ENCODE data around the gene NTN4. TPM values are rescaled to one million over a fixed set of nuclear protein-coding genes. Genes with fewer than 3 reads are reported as not detected.

NTN4 gene
- total RNA-seq, 1 experiment from 2014 or later = 68.4 TPM

DNA sequence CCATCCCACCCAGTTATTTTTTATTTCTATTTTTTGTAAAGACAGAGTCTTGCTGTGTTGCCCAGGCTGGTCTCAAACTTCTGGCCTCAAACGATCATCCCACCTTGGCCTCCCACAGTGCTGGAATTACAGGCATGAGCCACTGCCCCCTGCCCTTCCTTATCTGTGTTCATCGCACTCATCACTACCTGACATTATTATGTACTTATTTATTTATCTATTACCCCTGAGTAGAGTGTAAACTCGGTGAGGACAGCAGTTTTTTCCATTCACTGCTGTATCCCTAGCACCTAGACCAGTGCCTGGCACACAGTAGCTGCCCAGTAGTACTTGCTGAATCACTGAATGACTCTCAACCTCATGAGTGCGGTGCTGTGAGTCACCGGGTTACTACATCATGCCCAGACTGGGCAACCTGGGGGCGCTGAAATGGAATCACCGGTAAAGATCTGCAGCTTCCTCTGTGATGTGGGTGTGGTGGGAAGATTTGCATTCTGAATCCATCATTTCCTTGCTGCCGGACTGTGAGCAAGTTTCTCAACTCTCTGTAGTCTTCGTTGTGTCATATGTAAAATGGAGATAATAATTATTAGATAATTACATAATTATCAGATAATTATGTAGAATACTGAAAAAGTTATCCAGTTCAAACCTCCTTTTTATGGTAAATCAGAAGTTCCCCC, 157.4 kb downstream of the NTN4 start:
- H3K36me3 Mint-ChIP-seq (ENCODE audit: insufficient read depth, unreplicated experiment) = peaks cover 37% of the 10 kb centered on the region
- TSS peak; percentile 88 for BruUV-seq (replicated peaks)
- peaks cover 60% of the 10 kb centered on the region for H3K4me1 Mint-ChIP-seq (ENCODE audit: low read depth, unreplicated experiment)
- TF ChIP-seq CTCF (IDR thresholded peaks at IDR 0.05; ENCODE audit: unreplicated experiment) = no peak
- intact Hi-C loops (cut with micrococcal nuclease; ENCODE audit: unreplicated experiment) = loop anchor here (1.0 to 5.0 kb wide), 2 partner anchors 21 to 69 kb away; no protein-coding TSS in a partner anchor
- H3K27ac Mint-ChIP-seq (ENCODE audit: unreplicated experiment) = peak overlapping the region; percentile 98
- peaks cover 11% of the 10 kb centered on the region for H3K9me3 Mint-ChIP-seq (ENCODE audit: low read depth, unreplicated experiment)
- DNase-seq = peak; percentile 90
- H3K4me3 Mint-ChIP-seq (ENCODE audit: low read depth, unreplicated experiment) = peak overlapping the region; percentile 42
- CTCF ChIA-PET = interaction anchor here (0.6 to 3.6 kb wide), 9 partner anchors 9 to 173 kb away, joined by 3 to 22 read pairs (median 5); no protein-coding TSS in a partner anchor
- no peaks in the 10 kb centered on the region for H3K27me3 Mint-ChIP-seq (ENCODE audit: unreplicated experiment)

DNA sequence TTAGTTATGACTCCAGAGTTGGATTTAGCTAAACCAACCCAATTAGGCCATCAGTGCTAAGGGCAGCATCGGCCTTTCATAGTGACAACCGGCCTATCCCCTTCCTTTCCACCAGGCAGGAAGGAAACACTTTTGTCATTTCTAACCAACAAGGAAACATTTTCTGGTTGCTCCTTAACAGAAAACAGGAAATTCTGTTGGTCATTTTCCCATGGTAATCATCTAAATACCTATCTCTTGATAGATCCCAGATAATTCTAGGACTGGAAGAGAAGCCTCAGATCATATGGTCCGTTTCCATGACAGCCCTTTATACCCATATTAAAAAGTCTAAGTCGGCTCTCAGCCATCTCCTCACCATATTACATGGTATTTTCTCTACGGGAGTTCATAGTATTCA, 160.1 kb downstream of the NTN4 start:
- intact Hi-C loops (cut with micrococcal nuclease; ENCODE audit: unreplicated experiment) = loop anchor here (5.0 kb wide), 1 partner anchor 72 kb away; no protein-coding TSS in a partner anchor
- BruUV-seq (replicated peaks) = no TSS peak
- H3K4me1 Mint-ChIP-seq (ENCODE audit: low read depth, unreplicated experiment) = peaks cover 51% of the 10 kb centered on the region
- H3K27me3 Mint-ChIP-seq (ENCODE audit: unreplicated experiment) = no peaks in the 10 kb centered on the region
- H3K4me3 Mint-ChIP-seq (ENCODE audit: low read depth, unreplicated experiment) = no peak overlapping the region
- CTCF ChIA-PET = interaction anchor here (0.5 kb wide), 1 partner anchor 46 kb away, joined by 3 read pairs; no protein-coding TSS in a partner anchor
- H3K27ac Mint-ChIP-seq (ENCODE audit: unreplicated experiment) = peak overlapping the region; percentile 46
- peaks cover 31% of the 10 kb centered on the region for H3K36me3 Mint-ChIP-seq (ENCODE audit: insufficient read depth, unreplicated experiment)
- H3K9me3 Mint-ChIP-seq (ENCODE audit: low read depth, unreplicated experiment) = peaks cover 11% of the 10 kb centered on the region
- no peak for TF ChIP-seq CTCF (IDR thresholded peaks at IDR 0.05; ENCODE audit: unreplicated experiment)
- DNase-seq = no peak

DNA sequence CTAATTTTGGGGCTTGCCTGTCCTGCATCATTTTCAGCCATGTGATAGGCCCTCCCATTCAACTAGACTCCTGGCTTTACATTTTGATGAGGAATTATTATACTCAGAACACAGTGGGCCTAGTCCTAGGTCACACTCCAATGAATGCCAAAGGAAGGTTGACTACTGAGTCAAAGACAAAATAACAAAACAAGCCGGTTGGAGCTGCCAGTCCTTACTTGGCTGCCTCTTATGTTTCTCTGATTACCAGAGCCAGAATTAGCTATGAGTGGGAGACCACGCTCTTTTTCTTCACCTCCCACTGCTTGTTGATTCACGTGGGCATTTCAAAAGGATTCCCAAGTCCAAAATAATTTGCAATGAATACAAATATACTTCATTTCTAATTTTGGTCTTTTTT, 161.2 kb downstream of the NTN4 start:
- peaks cover 11% of the 10 kb centered on the region for H3K9me3 Mint-ChIP-seq (ENCODE audit: low read depth, unreplicated experiment)
- H3K4me3 Mint-ChIP-seq (ENCODE audit: low read depth, unreplicated experiment) = no peak overlapping the region
- no peak for DNase-seq
- CTCF ChIA-PET = no interaction called here
- BruUV-seq (replicated peaks) = no TSS peak
- no peak for TF ChIP-seq CTCF (IDR thresholded peaks at IDR 0.05; ENCODE audit: unreplicated experiment)
- peaks cover 51% of the 10 kb centered on the region for H3K4me1 Mint-ChIP-seq (ENCODE audit: low read depth, unreplicated experiment)
- no peaks in the 10 kb centered on the region for H3K27me3 Mint-ChIP-seq (ENCODE audit: unreplicated experiment)
- peaks cover 25% of the 10 kb centered on the region for H3K36me3 Mint-ChIP-seq (ENCODE audit: insufficient read depth, unreplicated experiment)
- H3K27ac Mint-ChIP-seq (ENCODE audit: unreplicated experiment) = peak overlapping the region; percentile 23
- intact Hi-C loops (cut with micrococcal nuclease; ENCODE audit: unreplicated experiment) = no loop called here

- CTCF ChIA-PET = no interaction called here
- peaks cover 11% of the 10 kb centered on the region for H3K36me3 Mint-ChIP-seq (ENCODE audit: insufficient read depth, unreplicated experiment)
- peaks cover 48% of the 10 kb centered on the region for H3K4me1 Mint-ChIP-seq (ENCODE audit: low read depth, unreplicated experiment)
- no peaks in the 10 kb centered on the region for H3K27me3 Mint-ChIP-seq (ENCODE audit: unreplicated experiment)
- peaks cover 3% of the 10 kb centered on the region for H3K9me3 Mint-ChIP-seq (ENCODE audit: low read depth, unreplicated experiment)
- DNase-seq = no peak
- H3K27ac Mint-ChIP-seq (ENCODE audit: unreplicated experiment) = peak overlapping the region; percentile 27
- BruUV-seq (replicated peaks) = no TSS peak
- no peak for TF ChIP-seq CTCF (IDR thresholded peaks at IDR 0.05; ENCODE audit: unreplicated experiment)
- intact Hi-C loops (cut with micrococcal nuclease; ENCODE audit: unreplicated experiment) = no loop called here
- no peak overlapping the region for H3K4me3 Mint-ChIP-seq (ENCODE audit: low read depth, unreplicated experiment)
Observed at GRCh38 chr12:95626854-95627253, 163.7 kb downstream of the NTN4 start.
